NCI-H748 (cell line): ENCODE results near the gene USP14.

Experiments used
- DNase-seq: peaks from one replicate; lab custom pipeline; 2025; ENCODE audit not compliant: unreplicated experiment; lab: John Stamatoyannopoulos, UW

Gene USP14

GRCh38 chr18:159037-159652 is 788 bp downstream of the USP14 start:
- peak; percentile 39 for DNase-seq

- DNase-seq, result no peak
These were observed 1.6 kb downstream of the USP14 start for GRCh38 chr18:159933-160332.

GRCh38 chr18:160831-161570 is 2.6 kb downstream of the USP14 start:
- DNase-seq, result no peak

GRCh38 chr18:172361-172760 is 14.0 kb downstream of the USP14 start:
- no peak for DNase-seq

- no peak for DNase-seq
These were observed 21.1 kb downstream of the USP14 start for GRCh38 chr18:179499-179898.

- no peak for DNase-seq
These were observed 23.4 kb downstream of the USP14 start for GRCh38 chr18:181711-182110.

GRCh38 chr18:183769-184168 is 25.4 kb downstream of the USP14 start:
- DNase-seq, result peak; percentile 36

GRCh38 chr18:189254-189653 is 30.9 kb downstream of the USP14 start:
- DNase-seq, result no peak

GRCh38 chr18:191725-192124 is 33.4 kb downstream of the USP14 start:
- DNase-seq, result no peak

- no peak for DNase-seq
These were observed 34.4 kb downstream of the USP14 start for GRCh38 chr18:192801-193200.

- DNase-seq, result no peak
These were observed 37.3 kb downstream of the USP14 start for GRCh38 chr18:195651-196050.

- DNase-seq, result peak; percentile 57
These were observed 40.9 kb downstream of the USP14 start for GRCh38 chr18:199214-199613.

GRCh38 chr18:199768-200167 is 41.4 kb downstream of the USP14 start:
- DNase-seq, result peak; percentile 88

- DNase-seq, result no peak
These were observed 51.7 kb downstream of the USP14 start for GRCh38 chr18:210075-210474.

- DNase-seq, result no peak
These were observed 52.4 kb downstream of the USP14 start for GRCh38 chr18:210733-211132.

GRCh38 chr18:211582-211981 is 53.2 kb downstream of the USP14 start:
- no peak for DNase-seq

- DNase-seq, result no peak
These were observed 54.4 kb downstream of the USP14 start for GRCh38 chr18:212780-213179.

- DNase-seq, result no peak
These were observed 55.1 kb downstream of the USP14 start for GRCh38 chr18:213505-213904.

- no peak for DNase-seq
These were observed 55.6 kb downstream of the USP14 start for GRCh38 chr18:213966-214365.

GRCh38 chr18:215448-216010 is 57.2 kb downstream of the USP14 start:
- DNase-seq, result no peak

- no peak for DNase-seq
These were observed 59.4 kb downstream of the USP14 start for GRCh38 chr18:217532-218336.

GRCh38 chr18:220708-221107 is 62.4 kb downstream of the USP14 start:
- no peak for DNase-seq
